GM23248 (cell line): ENCODE measurements around the gene KRT9.

ENCODE experiments used
- EZH2 ChIP-seq: fragments of 200-600 bp; sonication (generic); IDR thresholded peaks from 2 replicates; pipeline ENCODE4 v1.6.1; 2018; ENCODE audit warnings: antibody characterized with exemption, mild to moderate bottlenecking; ENCODE audit not compliant: insufficient read depth, poor library complexity, severe bottlenecking
- EZH2phosphoT487 ChIP-seq: fragments of 200-600 bp; sonication (generic); IDR thresholded peaks from 2 replicates; pipeline ENCODE4 v1.6.1; 2018; ENCODE audit warnings: antibody characterized with exemption, moderate library complexity, mild to moderate bottlenecking, low read depth; ENCODE audit not compliant: insufficient read depth

GRCh38 chr17:41528959-41529353 lies 42.9 kb downstream of the KRT9 start:
- TF ChIP-seq EZH2phosphoT487 (no peak), EZH2 (no peak)
